Keratinocyte (primary cell): ENCODE results near the gene TCFL5. TPM values are rescaled to one million over a fixed set of nuclear protein-coding genes. Genes with fewer than 3 reads are reported as not detected.

ENCODE experiments used
- DNase-seq: peaks from one replicate; pipeline ENCODE4 v3.0.0-alpha.2; 2011; ENCODE audit warnings: low read depth, missing footprints, low spot score
- FAIRE-seq: peaks from 2 replicates; lab custom pipeline; 2011; peaks lifted over from hg19 to GRCh38; lab: Jason Lieb, UNC
- H2AFZ ChIP-seq: 2 replicates; pipeline ENCODE4 v1.6.0; 2012; ENCODE audit warnings: low read length, control low read depth, inconsistent platforms; ENCODE audit not compliant: control insufficient read depth
- H3K27ac ChIP-seq: 2 replicates; pipeline ENCODE4 v1.5.1; 2011; ENCODE audit warnings: low read length; ENCODE audit not compliant: control insufficient read depth, insufficient read depth
- H3K27me3 ChIP-seq: 3 replicates; pipeline ENCODE4 v1.6.0; 2011; ENCODE audit warnings: low read length; ENCODE audit not compliant: control insufficient read depth, insufficient read depth; ENCODE audit errors: extremely low read depth
- H3K36me3 ChIP-seq, 2 experiments: 2 replicates in 1 of 2; 3 replicates in 1 of 2; pipeline ENCODE4 v1.5.1; 2011; ENCODE audit warnings: low read length in 2 of 2, mild to moderate bottlenecking in 1 of 2; ENCODE audit not compliant: control insufficient read depth in 2 of 2, insufficient read depth in 2 of 2; ENCODE audit errors: extremely low read depth in 1 of 2
- H3K4me1 ChIP-seq: 3 replicates; pipeline ENCODE4 v1.5.1; 2011; ENCODE audit warnings: low read length; ENCODE audit not compliant: control insufficient read depth, insufficient read depth; ENCODE audit errors: extremely low read depth
- H3K4me2 ChIP-seq: 3 replicates; pipeline ENCODE4 v1.6.0; 2011; ENCODE audit warnings: low read depth, low read length; ENCODE audit not compliant: control insufficient read depth, insufficient read depth; ENCODE audit errors: extremely low read depth
- H3K4me3 ChIP-seq, 3 experiments: fragments of 200-600 bp in 1 of 3; sonication (generic) in 1 of 3; 2 replicates in 2 of 3; 3 replicates in 1 of 3; pipeline ENCODE4 v1.5.1; 2011 to 2016; ENCODE audit warnings: low read length in 3 of 3, mild to moderate bottlenecking in 3 of 3, control low read depth in 2 of 3, inconsistent platforms in 1 of 3, low read depth in 1 of 3, mixed read lengths in 1 of 3, mixed run types in 1 of 3, moderate library complexity in 1 of 3; ENCODE audit not compliant: control insufficient read depth in 2 of 3, insufficient read depth in 2 of 3; ENCODE audit errors: extremely low read depth in 1 of 3
- H3K79me2 ChIP-seq: 2 replicates; pipeline ENCODE4 v1.6.0; 2012; ENCODE audit warnings: low read length; ENCODE audit not compliant: control insufficient read depth, insufficient read depth
- H3K9ac ChIP-seq: 3 replicates; pipeline ENCODE4 v1.6.0; 2011; ENCODE audit warnings: low read length; ENCODE audit not compliant: control insufficient read depth, insufficient read depth; ENCODE audit errors: extremely low read depth
- H3K9me1 ChIP-seq: 3 replicates; pipeline ENCODE4 v1.6.0; 2011; ENCODE audit warnings: low read length; ENCODE audit not compliant: control insufficient read depth, insufficient read depth; ENCODE audit errors: extremely low read depth
- H3K9me3 ChIP-seq: 2 replicates; pipeline ENCODE4 v1.5.1; 2012; ENCODE audit warnings: low read depth, low read length; ENCODE audit not compliant: control insufficient read depth
- H4K20me1 ChIP-seq: 3 replicates; pipeline ENCODE4 v1.6.0; 2011; ENCODE audit warnings: low read length; ENCODE audit not compliant: control insufficient read depth, insufficient read depth; ENCODE audit errors: extremely low read depth
- CTCF ChIP-seq, 3 experiments: IDR thresholded peaks in 1 of 3; conservative IDR thresholded peaks in 1 of 3; optimal IDR thresholded peaks in 1 of 3; 2 replicates in 2 of 3; 3 replicates in 1 of 3; pipeline versions ENCODE3 to v1.5.1; 2011; ENCODE audit warnings: low read length in 3 of 3, mild to moderate bottlenecking in 3 of 3, moderate library complexity in 2 of 3, control low read depth in 1 of 3, inconsistent platforms in 1 of 3; ENCODE audit not compliant: insufficient read depth in 2 of 3; ENCODE audit errors: extremely low read depth in 1 of 3
- EZH2 ChIP-seq: IDR thresholded peaks from one replicate; pipeline ENCODE4 v1.6.1; 2012; ENCODE audit warnings: inconsistent platforms, mild to moderate bottlenecking, low read length, moderate library complexity
- dilution Hi-C: fragments of 300-500 bp; cut with MboI; formaldehyde crosslinking; loops from one replicate; pipeline ENCODE4 v1.7.0; 2020; ENCODE audit warnings: low sequenced_read_pairs; ENCODE audit not compliant: extremely low pct_ligation_motif_present
- polyA plus RNA-seq, 5 experiments: library from polyadenylated mRNA; depleted of rRNA in 3 of 5; stranded (reverse) in 3 of 5; stranded (forward) in 1 of 5; unstranded in 1 of 5; fragments of >200 nt; gene quantifications; 1 replicate in 1 of 5; 2 replicates in 3 of 5; 3 replicates in 1 of 5; pipeline versions ENCODE4 v1.2.1 to v1.2.3, GENCODE V29; 2011 to 2012; ENCODE audit warnings: missing spikeins in 2 of 5, low read depth in 1 of 5, low replicate concordance in 1 of 5

TCFL5 gene
- polyA plus RNA-seq, 1 donor (not counting 4 experiments of a cell fraction or from before 2014, with no cell fraction given): 14.6 TPM

GRCh38 chr20:62889411-62889810 is 27.8 kb upstream of the TCFL5 start:
- FAIRE-seq: no peak
- no peak overlapping the region for H3K4me2 ChIP-seq
- no peaks in the 10 kb centered on the region for H3K27me3 ChIP-seq
- no peaks in the 10 kb centered on the region for H3K4me1 ChIP-seq
- no peak overlapping the region for H3K4me3 ChIP-seq
- dilution Hi-C loops: no loop called here
- H4K20me1 ChIP-seq: no peaks in the 10 kb centered on the region
- H3K27ac ChIP-seq: no peak overlapping the region
- H3K9me3 ChIP-seq: no peaks in the 10 kb centered on the region
- peaks cover 45 to 54% of the 10 kb centered on the region in 2 experiments for H3K36me3 ChIP-seq
- H3K9ac ChIP-seq: no peak overlapping the region
- DNase-seq: no peak
- H2AFZ ChIP-seq: no peak overlapping the region
- TF ChIP-seq CTCF (optimal IDR thresholded peaks at IDR 0.05 in 1 of 3, IDR thresholded peaks at IDR 0.05 in 1 of 3, conservative IDR thresholded peaks at IDR 0.05 in 1 of 3; ENCODE audit: extremely low read depth in 1 of 3, insufficient read depth in 2 of 3, low read length in 3 of 3) (no peak), EZH2 (no peak)
- no peaks in the 10 kb centered on the region for H3K9me1 ChIP-seq
- H3K79me2 ChIP-seq: no peaks in the 10 kb centered on the region

DNA sequence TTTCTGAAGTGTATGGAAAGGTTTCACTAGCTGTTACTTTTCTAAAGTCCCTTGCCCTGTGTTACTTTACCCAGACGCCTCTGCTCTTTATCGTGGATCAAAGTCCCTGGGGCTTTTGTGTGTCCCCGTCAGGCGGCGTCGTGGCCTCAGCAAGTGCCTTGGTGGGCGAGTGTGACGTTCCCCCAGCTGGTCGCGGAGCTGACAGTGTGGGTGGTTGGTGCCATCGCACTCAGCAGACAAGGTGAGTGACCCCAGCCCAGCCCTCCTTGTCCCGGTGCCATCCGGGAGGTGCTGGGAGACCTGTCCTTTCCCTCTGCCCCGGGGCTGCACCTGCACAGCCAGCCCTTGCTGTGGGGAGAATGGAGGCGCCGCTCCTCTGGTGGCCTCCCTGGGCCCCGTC is 27.3 kb upstream of the TCFL5 start:
- Histone ChIP-seq H3K9me3 (no peaks in the 10 kb centered on the region), H3K27me3 (no peaks in the 10 kb centered on the region), H2AFZ (no peak overlapping the region), H3K9ac (no peak overlapping the region), H3K27ac (no peak overlapping the region), H4K20me1 (no peaks in the 10 kb centered on the region), H3K4me2 (no peak overlapping the region), H3K4me1 (no peaks in the 10 kb centered on the region), H3K79me2 (no peaks in the 10 kb centered on the region), H3K9me1 (no peaks in the 10 kb centered on the region), H3K4me3 (no peak overlapping the region), H3K36me3 (peaks cover 45 to 51% of the 10 kb centered on the region in 2 experiments)
- DNase-seq (no peak), FAIRE-seq (no peak)
- dilution Hi-C loops: no loop called here
- no peak for TF ChIP-seq CTCF (optimal IDR thresholded peaks at IDR 0.05 in 1 of 3, IDR thresholded peaks at IDR 0.05 in 1 of 3, conservative IDR thresholded peaks at IDR 0.05 in 1 of 3; ENCODE audit: extremely low read depth in 1 of 3, insufficient read depth in 2 of 3, low read length in 3 of 3)
- no peak for TF ChIP-seq EZH2
